Activated CD8-positive, alpha-beta T cell treated with anti-CD3 and anti-CD28 coated beads for 36 hours (primary cell): ENCODE results near the gene KCNIP2. TPM values are rescaled to one million over a fixed set of nuclear protein-coding genes. Genes with fewer than 3 reads are reported as not detected.

Experiments
- ATAC-seq: fragments of 200-7000 bp; cut with Tn5 transposase; one replicate; pipeline ENCODE4 v1.10.0; 2021; ENCODE audit warnings: mild to moderate bottlenecking, moderate library complexity
- CTCF ChIA-PET: fragments of 350-600 bp; sonication (Branson Sonifier 250); formaldehyde crosslinking; loops from one replicate; lab custom pipeline; 2021; ENCODE audit warnings: antibody characterized with exemption; lab: Charles Lee
- POLR2A ChIA-PET: fragments of 350-600 bp; sonication (Branson Sonifier 250); formaldehyde crosslinking; loops from one replicate; lab custom pipeline; 2021; ENCODE audit warnings: antibody characterized with exemption; lab: Charles Lee
- DNase-seq: peaks from one replicate; pipeline ENCODE4 v3.0.0-alpha.2; 2020
- H3K27ac Mint-ChIP-seq: one replicate; pipeline ENCODE4 v1.8.0; 2021; ENCODE audit warnings: mild to moderate bottlenecking, mixed read lengths
- H3K27me3 Mint-ChIP-seq: one replicate; pipeline ENCODE4 v1.8.0; 2021; ENCODE audit warnings: mixed read lengths
- H3K36me3 Mint-ChIP-seq: one replicate; pipeline ENCODE4 v1.8.0; 2021; ENCODE audit warnings: low read depth, mixed read lengths
- H3K4me1 Mint-ChIP-seq: one replicate; pipeline ENCODE4 v1.8.0; 2021; ENCODE audit warnings: low read depth, mixed read lengths
- H3K4me3 Mint-ChIP-seq: one replicate; pipeline ENCODE4 v1.8.0; 2021; ENCODE audit warnings: mild to moderate bottlenecking, moderate library complexity, mixed read lengths
- H3K9me3 Mint-ChIP-seq: one replicate; pipeline ENCODE4 v1.8.0; 2021; ENCODE audit warnings: mixed read lengths
- intact Hi-C: fragments of 100-400 bp; cut with micrococcal nuclease; formaldehyde crosslinking; loops from one replicate; pipeline ENCODE4 v1.10.0; 2022
- total RNA-seq, 2 experiments: library from RNA; stranded (reverse); gene quantifications; one replicate each; pipeline ENCODE4 v1.2.3, GENCODE V29; 2021
- TF ChIP-seq, protein P1 (sequence below): fragments of 200-600 bp; IDR thresholded peaks from one replicate; pipeline ENCODE4 v1.8.0; 2022; ENCODE audit warnings: antibody characterized with exemption, mild to moderate bottlenecking

Gene KCNIP2
- total RNA-seq, 2 experiments from 2014 or later: 2.4 to 3.1 TPM

DNA sequence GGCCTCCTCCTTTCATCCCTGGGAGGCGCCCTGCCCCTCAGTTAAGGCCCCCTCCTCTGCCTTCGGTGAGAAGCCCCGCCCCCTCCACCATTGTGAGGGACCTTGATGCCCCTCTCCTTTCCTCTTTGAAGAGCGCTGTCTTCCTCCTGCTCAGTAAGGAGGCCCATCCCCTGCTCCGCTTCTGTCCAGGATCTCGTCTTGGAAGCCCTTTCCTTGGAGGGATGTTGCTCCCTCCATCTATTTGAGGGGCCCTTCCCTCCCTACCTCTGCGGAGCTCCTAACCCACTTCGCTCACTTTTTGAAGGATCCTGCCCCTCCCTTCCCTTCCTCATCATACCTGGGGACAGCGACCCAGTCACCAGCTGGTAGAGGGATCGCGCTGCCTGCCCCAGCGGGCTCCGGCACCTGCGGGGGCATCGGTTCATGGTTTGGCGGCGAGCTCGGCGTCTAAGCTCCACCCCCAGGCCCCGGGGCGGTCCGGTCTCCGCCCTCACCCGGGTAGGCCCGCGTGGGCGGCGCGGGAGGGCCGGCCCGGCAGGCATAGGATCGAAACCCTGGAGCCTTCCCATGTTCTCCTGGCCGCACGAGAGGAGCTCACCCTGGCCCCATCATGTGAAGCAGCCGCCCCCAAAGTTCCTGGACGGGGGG lies 4.1 kb downstream of the KCNIP2 start:
- peak overlapping the region; percentile 77 for H3K4me3 Mint-ChIP-seq
- TF ChIP-seq, protein P1, sequence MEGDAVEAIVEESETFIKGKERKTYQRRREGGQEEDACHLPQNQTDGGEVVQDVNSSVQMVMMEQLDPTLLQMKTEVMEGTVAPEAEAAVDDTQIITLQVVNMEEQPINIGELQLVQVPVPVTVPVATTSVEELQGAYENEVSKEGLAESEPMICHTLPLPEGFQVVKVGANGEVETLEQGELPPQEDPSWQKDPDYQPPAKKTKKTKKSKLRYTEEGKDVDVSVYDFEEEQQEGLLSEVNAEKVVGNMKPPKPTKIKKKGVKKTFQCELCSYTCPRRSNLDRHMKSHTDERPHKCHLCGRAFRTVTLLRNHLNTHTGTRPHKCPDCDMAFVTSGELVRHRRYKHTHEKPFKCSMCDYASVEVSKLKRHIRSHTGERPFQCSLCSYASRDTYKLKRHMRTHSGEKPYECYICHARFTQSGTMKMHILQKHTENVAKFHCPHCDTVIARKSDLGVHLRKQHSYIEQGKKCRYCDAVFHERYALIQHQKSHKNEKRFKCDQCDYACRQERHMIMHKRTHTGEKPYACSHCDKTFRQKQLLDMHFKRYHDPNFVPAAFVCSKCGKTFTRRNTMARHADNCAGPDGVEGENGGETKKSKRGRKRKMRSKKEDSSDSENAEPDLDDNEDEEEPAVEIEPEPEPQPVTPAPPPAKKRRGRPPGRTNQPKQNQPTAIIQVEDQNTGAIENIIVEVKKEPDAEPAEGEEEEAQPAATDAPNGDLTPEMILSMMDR: no peak
- CTCF ChIA-PET: interaction anchor here (0.9 to 10.8 kb wide), 19 partner anchors 8 to 270 kb away, joined by 3 to 200 read pairs (median 8); partner anchors contain the start of genes HPS6 and OGA
- ATAC-seq (peak; percentile 29), DNase-seq (peak; percentile 69)
- no peaks in the 10 kb centered on the region for H3K36me3 Mint-ChIP-seq
- intact Hi-C loops: loop anchor here (2.0 to 5.0 kb wide), 2 partner anchors 171 to 233 kb away; no protein-coding TSS in a partner anchor
- peaks cover 55% of the 10 kb centered on the region for H3K4me1 Mint-ChIP-seq
- H3K9me3 Mint-ChIP-seq: no peaks in the 10 kb centered on the region
- POLR2A ChIA-PET: interaction anchor here (0.9 to 5.1 kb wide), 3 partner anchors 12 to 21 kb away, joined by 3 to 27 read pairs (median 4); partner anchors contain the start of gene OGA
- peaks cover 14% of the 10 kb centered on the region for H3K27me3 Mint-ChIP-seq
- H3K27ac Mint-ChIP-seq: no peak overlapping the region

DNA sequence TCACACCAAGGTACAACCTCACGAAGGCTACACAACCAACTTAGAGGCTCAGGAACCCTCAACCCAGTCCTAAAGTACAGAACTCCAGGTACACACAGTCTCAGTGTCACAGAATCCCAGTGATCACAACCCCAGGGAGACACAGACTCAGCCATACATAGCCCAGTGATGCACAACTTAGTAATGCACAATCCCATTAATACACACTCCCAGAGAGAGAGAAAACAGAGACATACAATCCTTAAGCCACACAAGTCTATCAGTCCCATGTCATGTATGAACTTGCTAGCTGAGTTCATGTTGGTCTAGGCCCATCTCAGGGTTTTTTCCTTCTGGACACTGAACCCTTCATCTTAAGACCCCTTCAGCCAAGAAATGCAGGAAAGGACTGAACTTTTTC lies 4.6 kb downstream of the KCNIP2 start:
- intact Hi-C loops: no loop called here
- TF ChIP-seq, protein P1: no peak
- peak overlapping the region; percentile 77 for H3K4me3 Mint-ChIP-seq
- H3K27me3 Mint-ChIP-seq: peaks cover 12% of the 10 kb centered on the region
- H3K9me3 Mint-ChIP-seq: no peaks in the 10 kb centered on the region
- peaks cover 55% of the 10 kb centered on the region for H3K4me1 Mint-ChIP-seq
- no peak overlapping the region for H3K27ac Mint-ChIP-seq
- no peak for DNase-seq
- CTCF ChIA-PET: interaction anchor here (0.9 to 10.8 kb wide), 11 partner anchors 8 to 232 kb away, joined by 3 to 200 read pairs (median 23); partner anchors contain the start of genes HPS6 and OGA
- no peak for ATAC-seq
- H3K36me3 Mint-ChIP-seq: no peaks in the 10 kb centered on the region
- POLR2A ChIA-PET: interaction anchor here (1.0 to 5.1 kb wide), 2 partner anchors 12 to 21 kb away, joined by 3 to 27 read pairs; partner anchors contain the start of gene OGA

DNA sequence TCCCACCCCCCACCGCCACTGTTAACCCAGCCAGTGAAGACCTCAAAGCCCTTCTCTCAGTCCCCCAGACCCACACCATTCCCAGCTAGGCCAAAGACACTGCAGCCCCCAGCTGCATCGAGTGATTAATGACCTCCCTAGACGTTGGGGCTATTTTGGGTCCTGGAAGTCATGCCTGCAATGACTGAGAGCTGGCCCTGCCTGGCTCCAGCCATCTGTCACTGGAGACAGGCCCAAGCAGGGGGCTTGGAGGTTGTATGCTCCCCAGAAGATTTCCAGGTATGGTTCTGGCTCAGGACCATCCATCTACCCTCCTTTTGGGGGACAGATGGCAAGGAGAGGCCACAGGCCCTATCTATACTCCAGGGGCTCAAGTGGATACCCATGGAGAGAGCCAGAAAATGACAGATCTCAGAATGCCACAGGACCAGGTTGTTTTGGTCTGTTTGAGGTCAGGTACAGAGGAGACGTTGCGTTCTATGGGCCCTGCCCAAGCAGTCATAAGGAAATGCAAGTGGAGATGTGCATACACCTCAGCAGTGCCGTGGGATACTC lies 5.1 kb downstream of the KCNIP2 start:
- CTCF ChIA-PET: interaction anchor here (1.2 to 10.8 kb wide), 6 partner anchors 7 to 239 kb away, joined by 3 to 151 read pairs (median 28); partner anchors contain the start of genes HPS6 and OGA
- intact Hi-C loops: no loop called here
- no peak for DNase-seq

DNA sequence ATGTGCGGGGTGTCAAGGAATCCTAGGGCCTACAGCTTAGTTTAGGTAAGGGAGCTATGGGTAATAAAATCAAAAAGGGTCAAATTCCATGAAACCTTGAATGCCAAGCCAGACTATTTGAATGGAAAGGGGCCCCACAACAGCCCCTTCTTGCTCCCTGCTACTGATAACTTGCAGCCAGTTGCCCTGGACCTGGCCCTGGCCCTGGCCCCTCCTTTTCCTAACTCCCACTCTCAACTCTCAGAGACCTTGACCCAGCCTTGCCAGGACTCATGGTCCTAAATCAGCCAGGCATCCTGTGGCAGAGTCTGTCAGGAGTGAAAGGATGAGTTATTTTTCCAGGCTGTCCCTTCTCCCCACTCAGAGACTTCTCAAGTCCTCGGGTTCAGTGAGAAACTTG lies 5.9 kb downstream of the KCNIP2 start:
- H3K27me3 Mint-ChIP-seq: peaks cover 8% of the 10 kb centered on the region
- intact Hi-C loops: no loop called here
- H3K4me3 Mint-ChIP-seq: no peak overlapping the region
- ChIA-PET POLR2A (interaction anchor here (0.6 to 1.4 kb wide), 3 partner anchors 15 to 22 kb away, joined by 3 to 4 read pairs (median 4); partner anchors contain the start of gene OGA), CTCF (interaction anchor here (0.6 to 9.6 kb wide), 8 partner anchors 19 to 239 kb away, joined by 3 to 125 read pairs (median 6); partner anchors contain the start of gene OGA)
- TF ChIP-seq, protein P1: no peak
- H3K9me3 Mint-ChIP-seq: no peaks in the 10 kb centered on the region
- ATAC-seq (no peak), DNase-seq (no peak)
- peaks cover 58% of the 10 kb centered on the region for H3K4me1 Mint-ChIP-seq
- H3K27ac Mint-ChIP-seq: no peak overlapping the region
- no peaks in the 10 kb centered on the region for H3K36me3 Mint-ChIP-seq

More for the DNA sequence above, 5.1 kb downstream of the KCNIP2 start:
- Mint-ChIP-seq H3K36me3 (no peaks in the 10 kb centered on the region), H3K4me1 (peaks cover 59% of the 10 kb centered on the region), H3K27me3 (peaks cover 12% of the 10 kb centered on the region), H3K4me3 (no peak overlapping the region), H3K27ac (no peak overlapping the region), H3K9me3 (no peaks in the 10 kb centered on the region)
- POLR2A ChIA-PET: no interaction called here
- TF ChIP-seq, protein P1: no peak
- ATAC-seq: no peak
